Stimulated activated CD4-positive, alpha-beta T cell treated with anti-CD3 and anti-CD28 coated beads, Interleukin-4, amount 100 ng/mL, for 24 hours (primary cell): Measurements from ENCODE around the gene SLC1A3.

Experiments used
- DNase-seq: peaks from one replicate; pipeline ENCODE4 v3.0.0-alpha.2; 2020

SLC1A3 gene

GRCh38 chr5:36600917-36601527 lies 5.4 kb upstream of the SLC1A3 start:
- DNase-seq, result no peak

GRCh38 chr5:36602704-36603321 lies 3.6 kb upstream of the SLC1A3 start:
- no peak for DNase-seq

GRCh38 chr5:36605241-36605640 lies 1.2 kb upstream of the SLC1A3 start:
- no peak for DNase-seq

GRCh38 chr5:36606036-36606427 lies 374 bp upstream of the SLC1A3 start:
- no peak for DNase-seq

GRCh38 chr5:36607114-36607571 lies 737 bp downstream of the SLC1A3 start:
- no peak for DNase-seq

GRCh38 chr5:36607838-36608783 lies 1.7 kb downstream of the SLC1A3 start:
- no peak for DNase-seq

GRCh38 chr5:36610621-36611020 lies 4.2 kb downstream of the SLC1A3 start:
- no peak for DNase-seq

- no peak for DNase-seq
These were observed 5.3 kb downstream of the SLC1A3 start for GRCh38 chr5:36611520-36612274.

GRCh38 chr5:36613241-36613640 lies 6.8 kb downstream of the SLC1A3 start:
- DNase-seq, result no peak

- no peak for DNase-seq
These were observed 7.6 kb downstream of the SLC1A3 start for GRCh38 chr5:36613771-36614656.

GRCh38 chr5:36614657-36615308 lies 8.4 kb downstream of the SLC1A3 start:
- no peak for DNase-seq

GRCh38 chr5:36619012-36619635 lies 12.7 kb downstream of the SLC1A3 start:
- DNase-seq, result no peak

- DNase-seq, result no peak
These were observed 15.6 kb downstream of the SLC1A3 start for GRCh38 chr5:36621985-36622384.

GRCh38 chr5:36623832-36624231 lies 17.4 kb downstream of the SLC1A3 start:
- no peak for DNase-seq

GRCh38 chr5:36624277-36624676 lies 17.9 kb downstream of the SLC1A3 start:
- DNase-seq, result no peak

- DNase-seq, result no peak
These were observed 22.3 kb downstream of the SLC1A3 start for GRCh38 chr5:36628695-36629094.

GRCh38 chr5:36629729-36630128 lies 23.3 kb downstream of the SLC1A3 start:
- DNase-seq, result no peak

GRCh38 chr5:36630201-36631145 lies 24.1 kb downstream of the SLC1A3 start:
- no peak for DNase-seq

GRCh38 chr5:36631154-36631553 lies 24.7 kb downstream of the SLC1A3 start:
- DNase-seq, result no peak
